PC-3 (cell line): ENCODE data around the gene UGT2B15. TPM values are rescaled to one million over a fixed set of nuclear protein-coding genes. Genes with fewer than 3 reads are reported as not detected.

Experiments
- ATAC-seq: fragments of 200-7000 bp; cut with Tn5 transposase; 2 replicates; pipeline ENCODE4 v1.9.1; 2020; ENCODE audit warnings: mild to moderate bottlenecking, moderate library complexity
- BruUV-seq: library from RNA; stranded (reverse); fragments of 400-500 nt; replicated peaks from 2 replicates; lab custom pipeline; 2021; lab: Mats Ljungman, UMichigan
- CTCF ChIA-PET: fragments of 300-600 bp; sonication (Branson Sonifier 250); formaldehyde crosslinking; loops from one replicate; lab custom pipeline; 2022; ENCODE audit warnings: antibody characterized with exemption; lab: Charles Lee
- POLR2A ChIA-PET: fragments of 300-600 bp; sonication (Branson Sonifier 250); formaldehyde crosslinking; loops from one replicate; lab custom pipeline; 2022; ENCODE audit warnings: antibody characterized with exemption; ENCODE audit not compliant: unreplicated experiment; lab: Charles Lee
- DNase-seq: peaks from one replicate; pipeline ENCODE4 v3.0.0-alpha.2; 2015
- H2AFZ ChIP-seq: fragments of 300-600 bp; sonication (generic); 2 replicates; pipeline ENCODE4 v1.6.0; 2016; ENCODE audit warnings: antibody characterized with exemption, low read length
- H3F3A ChIP-seq: fragments of 300-600 bp; sonication (generic); one replicate; pipeline ENCODE4 v1.6.0; 2017; ENCODE audit warnings: antibody characterized with exemption, low read length, control low read depth, mild to moderate bottlenecking; ENCODE audit not compliant: unreplicated experiment
- H3K27ac ChIP-seq: fragments of 300-600 bp; sonication (generic); 2 replicates; pipeline ENCODE4 v1.5.1; 2016; ENCODE audit warnings: mild to moderate bottlenecking, low read length
- H3K27me3 ChIP-seq: fragments of 300-600 bp; sonication (generic); 2 replicates; pipeline ENCODE4 v1.6.1; 2016; ENCODE audit warnings: low read length, mixed read lengths
- H3K36me3 ChIP-seq: fragments of 300-600 bp; sonication (generic); 2 replicates; pipeline ENCODE4 v1.6.1; 2016; ENCODE audit warnings: low read depth, mixed run types, low read length, mixed read lengths
- H3K4me1 ChIP-seq: fragments of 300-600 bp; sonication (generic); 2 replicates; pipeline ENCODE4 v1.5.1; 2016; ENCODE audit warnings: low read length; ENCODE audit not compliant: insufficient read depth
- H3K4me2 ChIP-seq: fragments of 300-600 bp; sonication (generic); 2 replicates; pipeline ENCODE4 v1.6.0; 2016; ENCODE audit warnings: low read length
- H3K4me3 ChIP-seq: fragments of 300-600 bp; sonication (generic); 2 replicates; pipeline ENCODE4 v1.5.1; 2016; ENCODE audit warnings: mild to moderate bottlenecking, low read length, mixed read lengths
- H3K79me2 ChIP-seq: fragments of 300-600 bp; sonication (generic); 2 replicates; pipeline ENCODE4 v1.6.1; 2017; ENCODE audit warnings: low read length, mixed read lengths
- H3K9ac ChIP-seq: fragments of 300-600 bp; sonication (generic); 2 replicates; pipeline ENCODE4 v1.6.0; 2016; ENCODE audit warnings: mild to moderate bottlenecking, low read length
- H3K9me2 ChIP-seq: fragments of 300-600 bp; sonication (generic); replicated peaks from 2 replicates; pipeline ENCODE4 v1.6.1; 2016; ENCODE audit warnings: mixed run types, low read length, mixed read lengths
- H3K9me3 ChIP-seq: fragments of 300-600 bp; sonication (generic); 2 replicates; pipeline ENCODE4 v1.6.1; 2016; ENCODE audit warnings: low read length, mixed read lengths
- H4K20me1 ChIP-seq: fragments of 300-600 bp; sonication (generic); 2 replicates; pipeline ENCODE4 v1.6.1; 2016; ENCODE audit warnings: low read length, mixed read lengths
- EZH2 ChIP-seq: fragments of 300-600 bp; sonication (generic); IDR thresholded peaks from one replicate; pipeline ENCODE4 v1.6.1; 2017; ENCODE audit warnings: antibody characterized with exemption, mild to moderate bottlenecking, low read length; ENCODE audit not compliant: unreplicated experiment
- EZH2phosphoT487 ChIP-seq: fragments of 300-600 bp; sonication (generic); IDR thresholded peaks from 2 replicates; pipeline ENCODE4 v1.6.1; 2018; ENCODE audit warnings: mild to moderate bottlenecking, antibody characterized with exemption, low read length, borderline replicate concordance
- intact Hi-C: fragments of 100-400 bp; cut with micrococcal nuclease; formaldehyde crosslinking; loops from 2 replicates; pipeline ENCODE4 v1.9.0; 2023
- total RNA-seq: library from RNA; depleted of rRNA; stranded (reverse); fragments of >200 nt; gene quantifications from 2 replicates; pipeline ENCODE4 v1.2.3, GENCODE V29; 2014
- TF ChIP-seq, protein P1 (sequence below): fragments of 300-600 bp; sonication (generic); conservative IDR thresholded peaks from 2 replicates; pipeline ENCODE4 v1.5.1; 2017; ENCODE audit warnings: antibody characterized with exemption, low read depth, mild to moderate bottlenecking, low read length

Gene UGT2B15
- total RNA-seq, 1 experiment from 2014 or later = not detected

DNA sequence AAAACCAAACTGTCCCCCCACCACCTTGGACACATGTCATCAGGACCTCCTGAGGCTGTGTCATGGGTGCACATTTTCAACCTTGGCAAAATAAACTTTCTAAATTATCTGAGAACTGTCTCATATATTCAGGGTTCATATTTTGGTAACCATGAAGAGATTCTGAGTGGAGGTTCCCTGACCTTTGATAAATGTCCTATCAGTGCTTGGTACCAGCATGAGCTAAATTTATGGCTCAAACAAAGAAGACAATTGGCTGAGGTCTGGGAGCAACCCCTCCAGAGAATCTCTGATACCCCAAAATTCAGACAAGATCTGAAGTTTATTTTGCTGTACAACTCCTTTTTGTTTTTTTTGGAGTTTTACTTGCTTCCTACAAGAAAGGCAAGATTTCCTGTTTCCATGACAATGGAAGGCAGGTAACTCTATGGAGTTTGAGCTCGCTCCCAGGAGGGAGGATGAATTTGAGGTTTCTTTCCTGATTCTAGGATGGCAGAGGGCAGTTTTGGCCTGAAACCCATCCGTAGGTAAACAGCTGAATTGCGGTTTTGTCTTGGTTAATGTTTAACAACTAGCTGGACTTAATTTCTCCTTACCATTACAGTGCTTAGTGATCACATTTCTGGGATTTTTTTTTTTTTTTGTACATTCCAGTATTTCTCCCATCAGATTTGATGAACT is 14.5 kb downstream of the UGT2B15 start:
- peak; percentile 72 for ATAC-seq
- Histone ChIP-seq H3F3A (no peaks in the 10 kb centered on the region), H4K20me1 (no peaks in the 10 kb centered on the region), H2AFZ (peak overlapping the region; percentile 54), H3K4me1 (peaks cover 36% of the 10 kb centered on the region), H3K9ac (peak overlapping the region; percentile 47), H3K79me2 (no peaks in the 10 kb centered on the region), H3K9me2 (no peaks in the 10 kb centered on the region), H3K36me3 (no peaks in the 10 kb centered on the region), H3K4me2 (peak overlapping the region; percentile 76), H3K4me3 (peak overlapping the region; percentile 46), H3K9me3 (no peaks in the 10 kb centered on the region), H3K27ac (peak overlapping the region; percentile 86), H3K27me3 (no peaks in the 10 kb centered on the region)
- BruUV-seq = no TSS peak
- peak; percentile 90 for DNase-seq
- TF ChIP-seq, protein P1, sequence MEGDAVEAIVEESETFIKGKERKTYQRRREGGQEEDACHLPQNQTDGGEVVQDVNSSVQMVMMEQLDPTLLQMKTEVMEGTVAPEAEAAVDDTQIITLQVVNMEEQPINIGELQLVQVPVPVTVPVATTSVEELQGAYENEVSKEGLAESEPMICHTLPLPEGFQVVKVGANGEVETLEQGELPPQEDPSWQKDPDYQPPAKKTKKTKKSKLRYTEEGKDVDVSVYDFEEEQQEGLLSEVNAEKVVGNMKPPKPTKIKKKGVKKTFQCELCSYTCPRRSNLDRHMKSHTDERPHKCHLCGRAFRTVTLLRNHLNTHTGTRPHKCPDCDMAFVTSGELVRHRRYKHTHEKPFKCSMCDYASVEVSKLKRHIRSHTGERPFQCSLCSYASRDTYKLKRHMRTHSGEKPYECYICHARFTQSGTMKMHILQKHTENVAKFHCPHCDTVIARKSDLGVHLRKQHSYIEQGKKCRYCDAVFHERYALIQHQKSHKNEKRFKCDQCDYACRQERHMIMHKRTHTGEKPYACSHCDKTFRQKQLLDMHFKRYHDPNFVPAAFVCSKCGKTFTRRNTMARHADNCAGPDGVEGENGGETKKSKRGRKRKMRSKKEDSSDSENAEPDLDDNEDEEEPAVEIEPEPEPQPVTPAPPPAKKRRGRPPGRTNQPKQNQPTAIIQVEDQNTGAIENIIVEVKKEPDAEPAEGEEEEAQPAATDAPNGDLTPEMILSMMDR = no peak
- TF ChIP-seq EZH2 (no peak), EZH2phosphoT487 (no peak)
- ChIA-PET CTCF (interaction anchor here (0.6 kb wide), 1 partner anchor 451 kb away, joined by 5 read pairs; no protein-coding TSS in a partner anchor), POLR2A (interaction anchor here (0.7 kb wide), 1 partner anchor 190 kb away, joined by 8 read pairs; no protein-coding TSS in a partner anchor)
- intact Hi-C loops = loop anchor here (5.0 to 10.0 kb wide), 5 partner anchors 156 to 959 kb away; partner anchors contain the start of genes UGT2A3 and UGT2B7

DNA sequence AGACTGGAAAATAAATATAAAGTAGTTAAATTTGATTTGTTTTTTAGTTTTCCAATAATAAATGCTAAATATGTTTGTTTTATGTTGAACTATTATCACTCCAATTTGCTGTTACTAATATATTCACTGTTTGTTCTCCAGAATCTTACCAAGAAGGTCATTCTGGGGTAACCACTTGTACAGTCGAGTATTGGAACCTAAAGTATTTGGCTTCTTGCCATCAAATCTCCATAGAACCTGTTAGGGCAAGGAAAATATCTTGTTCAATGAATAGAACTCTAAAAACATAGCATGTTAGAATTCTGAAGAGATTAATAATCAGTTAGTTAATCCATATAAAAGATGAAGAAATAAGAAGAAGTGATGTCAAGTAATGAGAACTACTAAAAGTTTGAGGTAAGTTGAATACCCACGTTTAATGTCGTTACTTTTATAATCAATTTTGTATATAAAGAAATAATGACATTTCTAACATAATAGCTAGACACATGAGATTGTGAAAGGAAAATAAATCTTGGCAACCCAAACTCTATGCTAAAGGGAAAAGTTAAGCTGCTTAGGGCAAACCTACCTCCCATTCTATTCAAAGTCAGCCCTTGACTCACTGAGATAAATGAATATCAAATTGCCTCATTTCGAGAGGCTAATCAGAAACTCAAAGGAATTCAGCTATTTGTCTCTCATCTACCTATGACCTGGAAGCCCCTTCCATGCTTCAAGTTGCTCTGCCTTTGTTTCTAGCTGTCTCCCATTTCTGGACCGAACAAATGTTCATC is 15.3 kb downstream of the UGT2B15 start:
- no peaks in the 10 kb centered on the region for H3K9me3 ChIP-seq
- no peak for ATAC-seq
- TF ChIP-seq, protein P1 = no peak
- TF ChIP-seq EZH2 (no peak), EZH2phosphoT487 (no peak)
- POLR2A ChIA-PET = no interaction called here
- CTCF ChIA-PET = interaction anchor here (0.6 kb wide), 1 partner anchor 400 kb away, joined by 6 read pairs; no protein-coding TSS in a partner anchor
- peak overlapping the region; percentile 76 for H3K4me2 ChIP-seq
- H3K27ac ChIP-seq = peak overlapping the region; percentile 86
- BruUV-seq = no TSS peak
- no peaks in the 10 kb centered on the region for H3K27me3 ChIP-seq
- H3K9me2 ChIP-seq = no peaks in the 10 kb centered on the region
- peak; percentile 26 for DNase-seq
- H3K4me3 ChIP-seq = no peak overlapping the region
- H3K9ac ChIP-seq = 0 out of 2 replicates have a peak overlapping the region, but pooled peaks have one; percentile 47
- intact Hi-C loops = loop anchor here (5.0 to 10.0 kb wide), 6 partner anchors 157 to 960 kb away; partner anchors contain the start of genes UGT2A3 and UGT2B7
- no peaks in the 10 kb centered on the region for H3K36me3 ChIP-seq
- H3K4me1 ChIP-seq = peaks cover 36% of the 10 kb centered on the region
- no peaks in the 10 kb centered on the region for H3K79me2 ChIP-seq
- H4K20me1 ChIP-seq = no peaks in the 10 kb centered on the region
- H2AFZ ChIP-seq = 0 out of 2 replicates have a peak overlapping the region, but pooled peaks have one; percentile 54
- H3F3A ChIP-seq = no peaks in the 10 kb centered on the region
